Measurements from ENCODE around the gene PDE4A.

- no peak for TF ChIP-seq POLR2AphosphoS5 (IDR thresholded peaks at IDR 0.05; ENCODE audit: borderline replicate concordance, low read depth, low read length)
- TF ChIP-seq EZH2 (IDR thresholded peaks at IDR 0.05) = no peak
Measured at GRCh38 chr19:10508707-10509106, 88.4 kb downstream of the PDE4A start.

Measured in SK-N-MC (cell line).